ENCODE results near the gene NYNRIN.
A peak's percentile ranks its signal among the peaks of the same experiment; 100 is the strongest.

The NYNRIN gene

DNA sequence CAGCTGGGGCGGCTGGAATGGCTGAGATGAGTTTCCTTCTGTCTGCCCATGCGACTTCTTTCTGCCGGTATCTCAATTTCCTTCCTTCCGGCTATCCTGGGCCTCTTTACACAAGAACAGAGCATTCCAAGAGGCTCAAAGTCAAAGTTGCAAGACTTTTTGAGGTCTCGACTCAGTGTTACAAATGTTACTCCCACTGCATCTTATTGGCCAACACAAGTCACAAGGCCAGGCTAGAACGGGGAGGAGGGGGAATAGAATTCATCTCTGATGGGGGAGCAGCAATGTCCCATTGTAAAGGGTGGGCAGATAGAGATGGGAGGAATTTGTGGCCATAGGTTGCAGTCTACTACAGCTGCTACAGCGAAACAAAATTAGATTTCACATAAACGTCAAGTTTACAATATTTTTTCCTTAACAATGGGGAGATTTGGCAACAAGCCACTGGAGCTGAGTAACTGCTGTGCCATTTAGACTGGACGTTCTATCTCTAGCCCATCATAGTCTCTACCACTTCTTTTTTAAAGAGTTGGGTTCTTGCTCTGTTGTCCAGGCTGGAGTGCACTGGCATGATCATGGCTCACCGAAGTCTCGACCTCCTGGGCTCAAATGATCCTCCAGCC lies 9.5 kb upstream of the NYNRIN start:
- no peak for DNase-seq (ENCODE audit: low read depth, low spot score)

DNA sequence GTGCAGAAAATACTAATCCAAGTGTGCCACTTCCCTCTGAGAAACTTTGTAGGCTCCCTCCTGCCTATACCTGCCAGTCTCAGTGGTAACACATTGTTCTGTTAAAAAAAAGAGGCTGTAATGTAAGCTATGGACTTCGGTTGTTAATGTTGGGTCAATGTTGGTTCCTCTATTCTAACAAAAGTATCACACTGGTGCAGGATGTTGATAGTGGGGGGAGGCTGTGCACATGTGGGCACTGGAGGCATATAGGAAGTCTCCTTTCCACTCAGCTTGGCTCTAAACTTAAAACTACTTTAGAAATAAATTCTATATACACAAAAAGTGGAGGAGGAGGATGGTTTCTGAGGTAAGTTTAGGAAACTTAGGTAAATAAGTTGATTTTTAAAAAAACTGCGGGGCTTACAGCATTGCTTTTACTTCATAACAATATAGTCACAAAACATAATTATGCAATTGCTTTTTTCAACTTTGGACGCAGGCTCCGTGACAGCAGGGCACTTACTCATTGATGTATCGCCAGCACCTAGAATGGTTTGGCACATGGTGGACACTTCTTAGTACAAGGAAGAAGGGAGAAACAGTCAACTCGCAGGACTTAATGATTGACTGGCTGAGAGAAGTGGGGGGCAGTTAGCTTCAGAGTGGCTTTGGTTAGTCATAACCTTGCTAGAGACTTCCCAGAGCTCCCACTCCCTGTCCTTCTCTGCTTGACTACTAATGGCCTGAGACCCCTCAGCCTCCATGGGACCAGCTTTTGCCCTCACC lies 7.9 kb upstream of the NYNRIN start:
- H3K27ac ChIP-seq = peak overlapping the region; percentile 97
- no peak for DNase-seq (ENCODE audit: low read depth, low spot score)

More for the DNA sequence above, 9.5 kb upstream of the NYNRIN start:
- no peak overlapping the region for H3K27ac ChIP-seq

DNA sequence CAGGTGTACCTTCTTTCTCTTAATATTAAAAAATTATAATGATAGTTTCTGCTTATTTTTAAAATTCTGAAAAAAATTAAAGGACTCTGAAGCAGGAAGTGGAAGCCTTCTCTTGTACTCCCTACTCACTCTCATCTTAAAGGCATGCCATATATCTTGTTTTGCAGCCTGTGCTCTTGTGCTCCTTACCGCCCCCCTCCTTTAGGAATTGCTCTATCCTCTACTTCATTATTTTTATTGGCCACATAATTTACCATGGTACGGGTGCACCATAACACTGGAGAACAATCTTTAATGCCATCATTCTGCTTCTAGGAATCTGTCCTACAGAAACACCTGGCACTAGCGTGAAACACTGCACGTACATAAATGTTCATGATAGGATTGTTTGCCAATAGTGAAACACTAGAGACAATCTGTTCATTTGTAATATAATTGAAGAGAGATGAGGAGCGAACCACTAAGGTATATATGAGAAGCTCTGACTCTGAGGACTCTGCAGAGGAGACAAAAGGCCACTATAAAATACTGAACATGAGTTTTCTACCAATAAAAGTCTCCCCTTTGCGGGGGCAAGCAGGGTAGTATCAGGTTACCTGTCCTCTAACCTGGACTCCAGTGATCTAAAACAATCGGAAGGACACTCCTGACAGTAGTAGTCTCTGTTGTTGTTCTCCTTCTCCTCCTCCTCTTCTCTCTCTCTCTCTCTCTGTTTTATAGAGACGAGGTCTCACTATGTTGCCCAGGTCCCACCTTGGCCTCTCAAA lies 6.3 kb upstream of the NYNRIN start:
- peak; percentile 68 for DNase-seq (ENCODE audit: low read depth, low spot score)
- H3K27ac ChIP-seq = peak overlapping the region; percentile 97

DNA sequence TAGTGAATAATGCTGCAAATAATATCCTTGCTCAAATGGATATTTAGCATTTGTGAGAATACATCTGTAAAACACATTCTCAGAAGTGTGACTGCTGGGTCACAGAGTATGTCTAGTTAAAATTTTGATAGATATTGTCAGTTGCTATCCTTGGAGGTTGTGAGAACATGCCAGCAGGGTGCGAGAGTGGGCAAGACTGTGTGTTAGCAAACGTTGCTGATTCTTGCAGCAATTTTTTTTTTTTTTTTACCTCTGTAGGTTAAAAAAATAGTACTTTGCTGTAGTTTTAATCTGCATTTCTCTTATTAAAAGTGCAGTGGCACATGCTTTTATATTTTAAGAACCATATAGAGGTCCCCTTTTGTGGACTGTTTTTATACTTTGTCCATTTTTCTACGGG lies 4.5 kb upstream of the NYNRIN start:
- no peak for DNase-seq (ENCODE audit: low read depth, low spot score)
- peak overlapping the region; percentile 97 for H3K27ac ChIP-seq

DNA sequence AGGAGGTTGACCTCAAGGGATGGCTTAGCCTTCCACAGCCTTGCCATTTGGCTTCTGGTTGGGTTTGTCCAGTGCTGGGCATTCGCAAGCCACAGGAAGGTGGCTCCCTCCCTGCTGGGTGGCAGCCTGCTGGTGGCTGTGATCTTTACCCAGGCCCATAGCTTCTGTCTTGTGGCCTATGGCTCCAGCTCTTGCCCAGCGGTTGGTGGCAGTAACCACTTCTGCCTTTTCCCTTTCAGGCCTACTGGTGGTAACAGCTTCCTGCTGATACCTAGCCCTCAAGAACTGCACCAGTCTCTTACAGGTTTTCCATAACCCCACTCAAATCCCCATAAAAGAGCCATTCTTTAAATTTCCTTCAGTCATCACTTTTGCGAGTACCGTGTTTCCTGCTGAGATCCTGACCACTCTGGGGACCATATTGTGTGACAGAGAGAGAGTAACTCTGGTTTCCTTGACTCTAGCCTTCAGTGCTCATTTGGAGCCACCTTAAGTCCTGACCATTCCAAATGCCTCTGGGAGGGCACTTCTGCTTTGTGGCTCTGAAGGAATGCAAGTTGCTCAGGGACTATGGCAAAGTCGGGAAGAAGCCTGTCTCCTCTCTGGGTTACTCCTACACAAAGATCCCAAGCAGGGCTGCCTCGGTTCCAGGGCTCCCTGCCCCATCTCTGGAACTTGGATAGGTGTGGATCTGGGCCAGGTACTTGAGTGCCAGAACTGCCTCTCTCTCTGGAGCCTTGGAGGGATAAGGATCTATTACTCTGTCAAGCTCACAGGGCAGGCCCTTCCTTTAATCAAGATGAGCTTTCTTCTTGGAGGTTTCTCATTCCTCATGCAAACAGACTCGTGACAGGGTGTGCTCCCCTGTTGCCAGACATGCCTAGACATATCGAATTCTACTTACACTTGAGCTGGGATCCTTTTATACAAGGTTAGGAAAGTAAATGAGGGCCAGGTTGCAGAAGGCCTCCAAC lies 2.9 kb upstream of the NYNRIN start:
- peak overlapping the region; percentile 97 for H3K27ac ChIP-seq
- peak; percentile 71 for DNase-seq (ENCODE audit: low read depth, low spot score)

DNA sequence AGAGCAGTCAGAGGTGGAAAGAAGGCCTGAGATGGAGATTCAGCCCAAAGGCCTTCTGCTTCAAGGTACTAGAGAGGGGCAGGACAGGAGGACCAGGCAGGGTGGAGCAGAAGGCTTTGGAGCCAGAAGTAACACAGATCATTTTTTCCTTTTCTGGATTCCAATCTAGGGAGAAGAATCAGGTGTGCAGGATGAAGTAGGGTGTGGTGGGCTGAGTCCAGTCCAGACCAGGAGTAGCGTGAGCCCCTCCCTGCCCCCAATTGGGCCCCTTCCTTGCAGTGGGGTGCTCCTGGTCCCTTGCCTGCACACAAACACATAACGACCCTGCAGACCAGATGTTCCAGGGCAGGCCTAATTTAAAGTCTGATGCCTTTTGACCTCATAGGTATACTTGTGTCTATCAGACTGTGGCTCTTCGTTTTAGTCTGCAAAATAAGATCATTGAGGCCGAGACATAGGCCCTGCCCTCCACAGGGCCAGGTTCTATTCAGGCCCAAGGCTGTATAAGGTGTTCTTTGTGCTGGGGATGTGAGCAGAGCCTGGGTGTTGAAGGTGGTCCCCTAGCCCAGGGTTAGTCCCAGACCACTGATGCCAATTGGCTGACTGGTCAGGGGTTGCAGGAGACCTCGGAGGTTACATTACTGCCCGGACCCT lies 1.0 kb upstream of the NYNRIN start:
- peak overlapping the region; percentile 97 for H3K27ac ChIP-seq

DNA sequence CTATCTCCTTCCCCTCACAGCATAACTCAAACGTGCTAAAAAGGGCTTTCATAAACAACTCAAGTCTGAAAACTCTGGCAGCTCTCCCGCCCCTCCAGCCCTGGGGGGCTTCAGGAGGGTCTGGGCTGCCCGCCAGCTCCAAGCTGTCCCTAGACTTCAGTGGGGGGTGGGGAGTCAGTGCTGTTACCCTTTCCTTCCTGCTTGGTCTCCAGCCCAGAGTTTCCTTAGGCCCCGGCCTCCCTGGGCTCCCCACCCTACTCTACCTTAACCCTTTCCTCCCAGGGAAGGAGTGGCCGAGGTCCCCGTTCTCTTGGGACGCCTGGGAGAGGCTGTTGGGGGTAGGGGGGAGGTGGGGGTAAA lies 530 bp upstream of the NYNRIN start:
- no peak for DNase-seq (ENCODE audit: low read depth, low spot score)
- peak overlapping the region; percentile 97 for H3K27ac ChIP-seq

More for the DNA sequence above, 1.0 kb upstream of the NYNRIN start:
- DNase-seq (ENCODE audit: low read depth, low spot score) = no peak

DNA sequence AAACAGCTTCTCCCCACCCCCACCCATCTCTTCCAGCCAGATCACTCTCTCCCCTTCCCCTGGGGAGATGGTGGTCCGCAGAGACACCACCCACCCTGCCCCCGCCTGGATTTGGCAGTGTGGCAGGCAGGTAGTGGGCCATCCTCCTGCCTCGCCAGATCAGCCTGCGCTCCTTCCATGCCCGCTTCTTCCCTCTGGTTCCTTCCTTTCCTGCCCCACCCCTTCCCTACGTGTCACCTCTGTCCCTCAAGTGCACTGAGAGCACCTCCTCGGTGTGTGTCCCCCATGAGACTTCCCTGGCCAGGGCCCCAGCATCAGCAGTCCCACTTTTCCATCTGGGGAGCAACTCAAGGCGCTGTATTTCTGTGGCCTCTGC lies 632 bp downstream of the NYNRIN start:
- H3K27ac ChIP-seq = peak overlapping the region; percentile 97
- DNase-seq (ENCODE audit: low read depth, low spot score) = no peak

DNA sequence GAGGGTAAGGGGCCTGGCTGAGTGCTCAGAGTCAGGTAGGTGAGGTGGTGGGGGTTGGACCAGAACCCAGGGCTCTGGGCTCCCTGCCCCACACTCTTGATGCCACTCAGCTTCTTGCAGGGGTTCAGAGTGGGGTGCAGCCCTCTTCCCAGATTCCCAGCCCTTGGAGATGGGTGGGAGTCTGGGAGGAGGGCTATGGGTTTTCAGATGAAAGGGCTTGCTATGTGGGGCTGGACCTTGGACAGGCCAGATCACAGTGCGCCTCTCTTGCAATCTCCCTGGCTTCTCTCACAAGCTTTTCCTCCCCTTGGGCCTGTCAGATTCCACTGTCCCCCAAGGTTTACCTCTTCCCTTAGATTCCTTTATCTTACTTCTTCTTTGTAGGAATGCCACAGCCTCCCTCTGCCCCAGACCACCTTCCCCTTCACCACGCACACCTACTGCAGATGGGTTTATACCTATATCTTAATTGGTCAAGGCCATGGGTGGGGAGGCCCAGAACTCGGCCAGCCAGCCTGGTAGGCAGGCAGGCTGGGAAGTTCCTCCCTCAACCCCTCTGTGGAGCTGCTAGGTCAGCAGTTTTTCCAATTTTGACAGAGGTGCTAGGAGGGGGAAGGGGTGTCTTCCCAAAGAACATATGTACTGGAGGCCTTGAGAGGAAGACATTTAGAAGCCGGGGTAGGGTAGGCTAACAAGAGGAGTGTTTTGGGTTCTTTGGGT lies 1.4 kb downstream of the NYNRIN start:
- DNase-seq (ENCODE audit: low read depth, low spot score) = no peak
- H3K27ac ChIP-seq = no peak overlapping the region

DNA sequence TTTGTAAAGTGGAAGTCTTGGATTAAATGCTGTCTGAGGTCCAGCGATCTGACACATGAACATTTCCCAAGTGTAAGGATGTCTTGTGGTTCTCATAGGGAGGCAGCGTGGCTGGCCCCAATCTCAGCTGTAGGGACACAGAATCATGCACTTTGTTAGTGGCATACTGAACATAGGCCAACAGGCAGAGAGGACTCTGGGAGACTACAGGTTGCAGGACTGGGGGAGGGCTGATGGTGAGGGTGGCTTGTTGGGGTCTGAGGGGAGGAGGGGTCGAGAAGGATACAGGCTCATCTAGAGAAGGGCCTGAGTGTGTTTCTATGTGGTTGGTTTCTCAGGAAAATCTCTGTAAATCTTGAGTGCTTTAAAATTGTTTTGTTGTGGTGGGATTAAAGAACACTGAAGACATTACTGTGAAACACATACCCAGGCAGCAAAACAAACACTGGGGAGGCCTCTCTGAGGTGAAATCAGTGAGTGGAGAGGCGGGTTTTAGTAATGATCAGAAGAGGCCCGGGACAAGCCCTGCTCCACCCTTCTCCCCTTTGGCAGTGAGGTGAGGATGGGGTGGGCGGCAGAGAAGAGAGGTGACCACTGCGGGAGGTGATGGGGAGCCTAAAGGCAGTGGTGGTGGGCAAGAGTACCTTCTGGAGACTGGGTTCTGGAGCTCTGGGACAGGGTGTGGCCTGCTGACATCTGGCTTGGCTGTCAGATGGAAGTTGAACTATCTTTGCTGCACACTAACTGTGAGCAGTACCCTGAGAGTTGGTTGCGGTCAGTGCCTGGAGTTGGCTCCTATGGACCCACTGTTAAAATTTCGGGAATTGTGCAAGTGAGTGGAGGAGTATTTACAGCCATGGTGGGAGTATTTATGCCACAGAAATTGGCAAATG lies 3.3 kb downstream of the NYNRIN start:
- no peak for DNase-seq (ENCODE audit: low read depth, low spot score)
- no peak overlapping the region for H3K27ac ChIP-seq

DNA sequence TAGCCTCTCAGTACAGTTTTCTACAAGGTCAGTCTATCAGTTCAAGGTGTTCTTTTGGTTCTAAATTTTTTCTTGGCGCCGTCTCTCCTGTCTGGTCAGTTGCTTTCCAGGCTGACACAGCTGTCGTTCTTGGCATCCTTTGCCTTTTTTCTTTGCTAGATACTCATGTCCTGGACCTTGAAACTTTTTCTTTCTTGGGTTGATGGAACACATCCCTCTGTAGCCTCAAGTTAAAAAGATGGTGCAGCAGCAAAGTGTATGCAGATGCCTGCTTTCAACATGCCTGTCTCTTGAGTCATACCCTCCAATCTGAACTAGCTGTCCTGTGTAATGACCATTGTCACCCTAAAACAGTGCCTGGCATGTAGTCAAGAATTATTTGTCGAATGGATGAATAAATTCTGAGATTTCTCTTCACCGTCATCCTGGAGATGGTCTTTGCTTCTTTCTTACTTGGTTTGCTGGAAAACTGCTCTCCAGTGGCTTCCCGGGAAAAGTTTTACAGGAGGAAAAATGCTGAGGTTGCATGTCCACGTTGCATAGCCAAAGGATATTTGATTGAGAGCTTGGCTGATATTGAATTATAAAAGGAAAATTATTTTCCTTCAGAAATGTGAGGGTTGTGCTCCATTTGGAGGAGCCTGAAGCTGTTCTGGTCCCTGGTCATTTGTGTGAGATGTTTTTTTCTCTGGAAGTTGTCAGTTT lies 4.6 kb downstream of the NYNRIN start:
- no peak overlapping the region for H3K27ac ChIP-seq
- no peak for DNase-seq (ENCODE audit: low read depth, low spot score)

DNA sequence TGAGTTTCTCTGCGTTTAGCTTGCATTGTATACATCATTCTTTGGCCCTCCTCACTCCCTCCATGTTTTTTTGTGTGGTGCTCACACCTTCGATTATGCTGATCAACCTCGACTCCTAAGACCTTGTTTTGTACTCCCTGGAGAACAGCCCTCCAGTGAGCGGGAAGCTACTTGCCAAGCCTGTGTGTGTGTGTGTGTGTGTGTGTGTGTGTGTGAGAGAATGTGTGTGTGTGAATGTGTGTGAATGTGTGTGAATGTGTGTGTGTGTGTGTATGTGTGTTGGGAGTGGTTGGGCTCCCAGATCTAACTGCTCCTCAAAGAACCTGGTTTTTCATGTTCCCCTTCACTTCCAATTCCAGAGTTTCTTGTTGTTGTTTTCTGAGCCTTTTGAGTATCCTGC lies 6.0 kb downstream of the NYNRIN start:
- no peak for DNase-seq (ENCODE audit: low read depth, low spot score)
- no peak overlapping the region for H3K27ac ChIP-seq

DNA sequence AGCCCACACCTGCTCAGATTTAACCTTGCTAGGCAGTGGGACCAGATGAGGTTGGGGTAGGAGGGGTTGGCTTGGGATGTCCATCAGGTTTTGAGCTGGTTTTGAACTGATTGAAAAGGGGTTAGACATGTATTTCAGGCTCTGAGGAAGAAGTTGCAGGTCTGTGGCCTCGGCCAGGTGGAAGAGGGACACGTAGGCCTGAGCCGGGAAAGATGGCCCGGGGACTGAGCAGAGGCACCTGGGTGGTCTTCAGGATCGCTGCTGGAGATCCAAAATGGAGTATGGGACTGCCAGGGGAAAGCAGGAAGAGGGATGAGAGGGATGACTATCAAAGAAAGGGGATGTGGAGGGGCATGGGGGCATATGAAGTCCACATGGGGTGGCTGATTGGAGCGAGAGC lies 7.6 kb downstream of the NYNRIN start:
- no peak for DNase-seq (ENCODE audit: low read depth, low spot score)
- no peak overlapping the region for H3K27ac ChIP-seq

DNA sequence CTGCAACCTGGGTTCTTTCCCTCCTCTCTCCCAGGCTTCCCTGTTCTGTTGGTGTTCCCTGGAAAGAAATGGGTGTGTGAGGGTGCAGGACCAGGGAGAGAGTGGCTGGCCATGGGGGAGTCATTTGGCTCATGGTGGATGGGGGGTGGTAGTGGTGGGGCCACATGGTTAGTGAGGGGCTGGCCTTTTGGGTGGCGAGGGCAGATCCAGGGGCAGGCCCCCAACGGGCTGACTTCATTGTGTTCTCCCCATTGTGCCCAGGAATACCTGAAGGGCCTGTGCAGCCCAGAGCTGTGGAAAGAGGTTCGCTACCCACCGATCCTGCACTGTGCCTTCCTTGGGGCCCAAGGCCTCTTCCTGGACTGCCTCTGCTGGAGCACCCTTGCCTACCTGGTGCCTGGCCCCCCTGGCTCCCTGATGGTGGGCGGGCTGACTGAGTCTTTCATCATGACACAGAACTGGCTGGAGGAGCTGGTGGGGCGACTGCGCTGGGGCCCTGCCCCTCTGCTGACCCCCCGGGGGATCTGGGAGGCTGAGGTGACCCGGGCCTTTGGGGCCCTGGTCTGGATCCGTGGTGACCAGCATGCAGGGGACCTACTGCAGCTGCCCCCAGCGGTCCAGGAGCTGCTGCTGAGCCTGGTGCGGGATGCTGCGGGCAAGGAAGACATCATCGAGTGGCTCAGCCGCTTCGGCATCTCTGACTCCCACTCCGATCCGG lies 9.0 kb downstream of the NYNRIN start:
- no peak for DNase-seq (ENCODE audit: low read depth, low spot score)
- no peak overlapping the region for H3K27ac ChIP-seq

DNA sequence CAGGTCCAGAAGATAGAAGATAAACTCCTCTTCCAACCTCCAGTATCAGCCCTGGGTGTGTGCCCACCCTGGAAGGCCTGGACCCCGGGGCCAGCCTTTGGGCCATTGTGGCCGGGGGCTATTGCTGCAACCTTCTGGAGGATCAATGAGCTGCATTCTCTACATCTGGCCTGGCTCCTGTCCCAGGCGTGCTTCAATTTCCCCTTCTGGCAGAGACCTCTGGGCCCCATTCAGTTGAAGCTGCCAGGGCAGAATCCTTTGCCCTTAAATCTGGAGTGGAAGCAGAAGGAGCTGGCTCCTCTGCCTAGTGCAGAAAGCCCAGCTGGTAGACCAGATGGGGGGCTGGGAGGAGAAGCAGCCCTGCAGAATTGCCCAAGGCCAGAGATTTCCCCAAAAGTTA lies 10.0 kb downstream of the NYNRIN start:
- no peak for DNase-seq (ENCODE audit: low read depth, low spot score)
- no peak overlapping the region for H3K27ac ChIP-seq

DNA sequence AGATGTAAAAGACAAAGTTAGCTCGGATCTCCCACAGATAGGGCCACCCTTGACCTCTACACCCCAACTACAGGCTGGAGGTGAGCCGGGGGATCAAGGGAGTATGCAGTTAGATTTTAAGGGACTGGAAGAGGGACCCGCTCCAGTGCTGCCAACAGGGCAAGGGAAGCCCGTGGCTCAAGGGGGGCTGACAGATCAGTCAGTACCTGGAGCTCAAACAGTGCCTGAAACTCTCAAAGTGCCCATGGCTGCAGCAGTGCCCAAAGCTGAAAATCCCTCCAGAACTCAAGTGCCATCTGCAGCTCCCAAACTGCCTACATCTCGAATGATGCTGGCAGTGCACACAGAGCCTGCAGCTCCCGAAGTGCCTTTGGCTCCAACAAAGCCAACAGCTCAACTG lies 10.4 kb downstream of the NYNRIN start:
- DNase-seq (ENCODE audit: low read depth, low spot score) = no peak
- H3K27ac ChIP-seq = no peak overlapping the region

DNA sequence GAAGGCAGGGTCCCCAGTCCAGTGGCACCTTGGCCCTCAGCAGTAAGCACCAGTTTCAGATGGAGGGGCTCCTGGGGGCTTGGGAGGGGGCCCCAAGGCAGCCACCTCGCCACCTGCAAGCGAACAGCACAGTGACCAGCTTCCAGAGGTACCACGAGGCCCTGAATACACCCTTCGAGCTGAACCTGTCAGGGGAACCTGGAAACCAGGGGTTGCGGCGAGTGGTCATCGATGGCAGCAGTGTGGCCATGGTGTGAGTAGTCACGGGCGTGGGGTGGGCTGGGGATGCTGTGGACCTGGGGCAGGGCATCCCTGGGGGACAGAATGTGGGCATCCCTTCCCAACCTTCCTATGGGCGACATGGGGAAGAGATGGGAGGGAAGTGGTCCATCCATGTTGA lies 11.2 kb downstream of the NYNRIN start:
- DNase-seq (ENCODE audit: low read depth, low spot score) = no peak
- no peak overlapping the region for H3K27ac ChIP-seq
